Activated T-cell treated with anti-CD3 and anti-CD28 coated beads, Interleukin-2, amount 50 U/mL, for 24 hours (primary cell): ENCODE data around the gene LRMDA.

ENCODE experiments used
- DNase-seq: peaks from one replicate; pipeline ENCODE4 v3.0.0-alpha.2; 2020
- H3K27ac Mint-ChIP-seq: 2 replicates; pipeline ENCODE4 v1.8.0; 2020; ENCODE audit warnings: mild to moderate bottlenecking, mixed read lengths
- H3K27me3 Mint-ChIP-seq: 2 replicates; pipeline ENCODE4 v1.8.0; 2020; ENCODE audit warnings: mixed read lengths
- H3K36me3 Mint-ChIP-seq: 2 replicates; pipeline ENCODE4 v1.8.0; 2020; ENCODE audit warnings: low read depth, mixed read lengths
- H3K4me1 Mint-ChIP-seq: 2 replicates; pipeline ENCODE4 v1.8.0; 2020; ENCODE audit warnings: low read depth, mixed read lengths
- H3K4me3 Mint-ChIP-seq: 2 replicates; pipeline ENCODE4 v1.8.0; 2020; ENCODE audit warnings: mild to moderate bottlenecking, moderate library complexity, mixed read lengths
- H3K9me3 Mint-ChIP-seq: 2 replicates; pipeline ENCODE4 v1.8.0; 2020; ENCODE audit warnings: mixed read lengths

LRMDA gene

DNA sequence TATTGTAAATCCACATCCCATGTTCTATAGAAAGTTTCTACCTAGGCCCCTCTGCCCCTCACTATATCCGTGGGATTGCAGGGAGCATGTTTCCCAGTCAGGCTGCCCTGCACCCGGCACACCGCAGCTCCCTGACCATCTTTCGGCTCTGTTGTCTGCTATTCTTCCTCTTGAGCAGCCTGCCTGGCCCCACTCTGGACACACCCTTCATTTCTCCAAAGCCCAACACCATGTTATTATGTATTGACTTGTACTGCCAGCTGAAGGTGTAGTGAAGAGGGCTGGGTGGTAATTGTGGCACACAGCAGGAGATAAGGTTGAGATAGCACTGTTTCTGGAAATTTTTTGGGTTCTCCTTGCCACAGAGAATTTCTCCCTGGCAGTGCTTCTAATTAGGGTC lies 9.8 kb downstream of the LRMDA start:
- Mint-ChIP-seq H3K36me3 (no peaks in the 10 kb centered on the region), H3K27ac (no peak overlapping the region), H3K9me3 (peaks cover 15% of the 10 kb centered on the region), H3K4me1 (no peaks in the 10 kb centered on the region), H3K4me3 (no peak overlapping the region), H3K27me3 (peaks cover 30% of the 10 kb centered on the region)
- no peak for DNase-seq

DNA sequence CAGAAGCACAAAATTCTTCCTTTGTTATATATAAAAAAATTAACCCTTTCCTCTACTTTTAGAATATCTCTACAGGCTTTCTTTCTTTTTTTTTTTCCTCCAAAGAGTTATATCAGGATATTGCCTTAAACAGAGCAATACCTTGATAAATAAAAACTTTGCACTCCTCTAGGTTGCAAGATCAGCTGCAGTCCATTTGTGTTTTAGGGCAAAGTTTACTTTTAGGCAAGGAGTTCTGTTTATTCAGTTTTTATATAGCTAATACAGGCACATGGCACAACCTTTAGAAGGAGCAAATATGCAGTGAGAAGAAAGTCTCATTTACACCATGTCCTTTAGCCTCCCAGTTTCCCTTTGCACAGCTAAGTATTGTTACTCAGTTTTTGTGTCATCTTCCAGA lies 10.3 kb downstream of the LRMDA start:
- no peaks in the 10 kb centered on the region for H3K36me3 Mint-ChIP-seq
- H3K9me3 Mint-ChIP-seq = peaks cover 20% of the 10 kb centered on the region
- H3K27me3 Mint-ChIP-seq = peaks cover 29% of the 10 kb centered on the region
- no peaks in the 10 kb centered on the region for H3K4me1 Mint-ChIP-seq
- H3K4me3 Mint-ChIP-seq = no peak overlapping the region
- H3K27ac Mint-ChIP-seq = no peak overlapping the region
- no peak for DNase-seq

DNA sequence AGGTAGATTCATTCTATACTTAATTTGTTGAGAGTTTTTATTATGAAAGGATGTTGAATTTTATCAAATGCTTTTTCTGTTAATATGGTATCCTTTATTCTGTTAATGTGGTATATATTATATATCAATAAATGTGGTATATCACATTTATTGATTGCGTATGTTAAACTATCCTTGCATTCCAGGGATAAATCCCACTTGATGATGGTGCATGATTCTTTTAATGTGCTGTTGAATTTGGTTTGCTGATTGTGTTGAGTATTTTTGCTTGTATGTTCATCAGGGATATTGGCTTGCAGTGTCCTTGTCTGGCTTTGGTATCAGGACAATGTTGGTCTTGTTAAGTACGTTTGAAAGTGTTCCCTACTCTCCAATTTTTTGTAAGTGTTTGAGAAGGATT lies 11.9 kb downstream of the LRMDA start:
- Mint-ChIP-seq H3K9me3 (peaks cover 22% of the 10 kb centered on the region), H3K36me3 (no peaks in the 10 kb centered on the region), H3K27me3 (peaks cover 31% of the 10 kb centered on the region), H3K4me1 (no peaks in the 10 kb centered on the region), H3K4me3 (no peak overlapping the region), H3K27ac (no peak overlapping the region)
- DNase-seq = no peak

DNA sequence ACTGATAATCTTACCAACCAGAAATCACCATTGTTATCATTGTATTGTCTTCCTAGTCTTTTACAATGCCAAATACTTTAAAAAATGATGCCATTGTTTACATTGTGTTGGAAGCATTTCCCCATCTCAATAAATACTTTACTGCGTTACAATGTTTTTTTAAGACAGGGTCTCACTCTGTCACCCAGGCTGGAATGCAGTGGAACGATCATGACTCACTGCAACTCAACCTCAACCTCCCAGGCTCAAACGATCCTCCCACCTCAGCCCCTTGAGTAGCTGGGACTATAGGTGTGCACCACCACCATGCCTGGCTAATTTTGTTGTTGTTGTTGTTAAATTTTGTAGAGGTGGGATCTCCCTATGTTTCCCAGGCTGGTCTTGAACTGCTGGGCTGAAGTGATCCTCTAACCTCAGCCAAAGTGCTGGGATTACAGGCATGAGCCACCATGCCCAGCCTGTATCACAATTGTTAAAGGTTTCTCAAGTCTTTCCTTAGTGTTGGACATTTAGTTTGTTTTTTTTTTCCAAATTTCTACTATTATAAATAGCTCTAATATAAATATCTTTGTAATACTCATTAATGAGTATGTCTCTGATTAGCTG lies 13.5 kb downstream of the LRMDA start:
- H3K4me3 Mint-ChIP-seq = no peak overlapping the region
- peaks cover 22% of the 10 kb centered on the region for H3K9me3 Mint-ChIP-seq
- H3K27ac Mint-ChIP-seq = no peak overlapping the region
- peaks cover 28% of the 10 kb centered on the region for H3K27me3 Mint-ChIP-seq
- no peaks in the 10 kb centered on the region for H3K36me3 Mint-ChIP-seq
- DNase-seq = no peak
- H3K4me1 Mint-ChIP-seq = no peaks in the 10 kb centered on the region

DNA sequence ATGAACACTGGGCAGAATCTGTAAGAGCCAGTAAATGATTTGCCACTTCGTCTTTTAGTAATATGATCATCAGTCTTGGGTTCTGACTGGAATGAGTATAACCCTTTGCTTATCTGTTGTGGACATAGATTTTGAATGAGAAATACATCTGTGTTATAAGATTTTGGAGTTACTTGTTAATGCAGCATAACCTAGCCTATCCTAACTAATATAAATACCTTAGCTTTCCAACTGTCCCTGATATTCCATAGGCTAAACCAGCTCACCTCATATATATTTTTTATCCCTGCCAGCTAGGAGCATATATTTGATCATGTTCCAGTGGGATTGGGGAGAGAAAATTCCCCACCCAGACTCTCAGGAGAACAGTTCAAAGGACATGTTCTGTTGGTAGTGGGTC lies 15.1 kb downstream of the LRMDA start:
- H3K9me3 Mint-ChIP-seq = peaks cover 22% of the 10 kb centered on the region

DNA sequence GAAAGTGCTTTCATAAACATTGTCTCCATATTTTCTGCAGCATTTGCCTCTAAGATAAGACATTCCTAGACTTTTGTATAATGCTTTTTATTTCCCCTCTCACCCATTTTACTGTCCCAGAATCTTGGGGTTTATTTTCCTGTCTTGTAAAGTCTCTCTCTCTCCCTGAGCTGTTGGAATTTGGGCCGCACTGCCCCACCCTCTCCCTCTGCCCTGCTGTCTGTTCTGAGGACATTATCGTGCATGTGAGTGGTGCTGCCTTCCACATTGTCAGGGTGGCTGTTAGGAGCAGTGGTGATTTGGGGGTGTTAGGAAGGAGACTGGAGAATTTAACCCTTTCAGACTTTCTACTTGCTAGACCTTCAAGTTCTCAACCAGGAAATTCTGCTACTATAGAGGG lies 16.7 kb downstream of the LRMDA start:
- Mint-ChIP-seq H3K4me1 (no peaks in the 10 kb centered on the region), H3K27ac (no peak overlapping the region), H3K27me3 (peaks cover 39% of the 10 kb centered on the region), H3K9me3 (peaks cover 15% of the 10 kb centered on the region), H3K36me3 (no peaks in the 10 kb centered on the region), H3K4me3 (no peak overlapping the region)
- no peak for DNase-seq

More for the DNA sequence above, 15.1 kb downstream of the LRMDA start:
- H3K27me3 Mint-ChIP-seq = peaks cover 37% of the 10 kb centered on the region
- H3K4me1 Mint-ChIP-seq = no peaks in the 10 kb centered on the region
- H3K27ac Mint-ChIP-seq = no peak overlapping the region
- no peak for DNase-seq
- no peaks in the 10 kb centered on the region for H3K36me3 Mint-ChIP-seq
- H3K4me3 Mint-ChIP-seq = no peak overlapping the region

DNA sequence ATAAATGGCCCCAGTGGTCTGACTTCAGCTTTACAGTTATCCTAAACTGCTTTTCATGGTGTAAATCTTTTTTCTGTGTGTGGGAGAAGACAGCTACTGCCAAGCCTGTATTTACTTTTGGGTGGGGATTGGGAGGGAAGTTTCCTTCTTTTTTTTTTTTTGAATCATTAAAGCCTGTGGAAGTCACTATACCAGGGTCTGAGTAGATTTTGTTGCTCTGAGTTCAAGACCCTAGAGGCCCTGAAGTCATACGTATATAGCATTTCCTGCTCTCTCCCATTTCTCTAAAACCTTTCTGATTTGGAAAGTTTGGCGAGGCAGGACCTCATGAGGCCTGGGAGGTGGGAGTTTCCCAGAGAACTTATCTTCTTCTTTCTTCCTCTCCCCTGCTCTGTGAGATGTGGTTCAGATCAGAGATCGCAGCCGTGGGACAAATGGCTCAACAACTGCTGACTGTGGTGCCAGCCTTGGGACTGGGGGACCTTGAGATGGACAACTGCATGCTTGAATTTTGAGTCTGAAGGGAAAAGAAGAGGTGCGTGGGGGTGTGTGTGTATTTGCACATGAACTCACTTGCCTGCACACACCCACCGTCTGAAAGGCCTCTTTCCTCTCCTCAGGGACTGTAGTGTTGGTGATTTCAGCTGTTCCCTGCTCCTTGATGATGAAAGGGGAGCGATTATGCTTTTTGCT lies 18.1 kb downstream of the LRMDA start:
- DNase-seq = no peak
- no peak overlapping the region for H3K27ac Mint-ChIP-seq
- H3K27me3 Mint-ChIP-seq = peaks cover 46% of the 10 kb centered on the region
- peaks cover 7% of the 10 kb centered on the region for H3K9me3 Mint-ChIP-seq
- no peaks in the 10 kb centered on the region for H3K4me1 Mint-ChIP-seq
- no peaks in the 10 kb centered on the region for H3K36me3 Mint-ChIP-seq
- H3K4me3 Mint-ChIP-seq = no peak overlapping the region

DNA sequence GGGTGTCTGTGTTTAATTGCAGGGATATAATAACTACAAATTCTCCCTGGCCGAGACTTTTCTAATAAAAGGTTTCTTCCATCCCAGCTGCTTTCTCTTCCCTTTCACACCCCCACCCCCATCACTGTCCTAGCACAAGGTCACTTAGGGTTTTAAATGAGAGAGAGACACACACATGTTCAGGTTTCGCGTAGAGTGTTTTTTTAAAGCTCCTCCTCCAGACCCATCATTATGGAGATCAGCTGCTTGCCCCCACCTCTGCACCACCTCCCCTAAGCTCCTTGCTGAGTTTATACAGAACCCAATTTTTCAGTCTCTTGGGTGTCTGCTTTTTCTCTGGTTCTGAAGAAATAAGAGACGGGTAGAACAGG lies 18.6 kb downstream of the LRMDA start:
- Mint-ChIP-seq H3K27me3 (peaks cover 46% of the 10 kb centered on the region), H3K4me3 (no peak overlapping the region), H3K36me3 (no peaks in the 10 kb centered on the region), H3K27ac (no peak overlapping the region), H3K4me1 (no peaks in the 10 kb centered on the region), H3K9me3 (peaks cover 7% of the 10 kb centered on the region)
- DNase-seq = no peak

DNA sequence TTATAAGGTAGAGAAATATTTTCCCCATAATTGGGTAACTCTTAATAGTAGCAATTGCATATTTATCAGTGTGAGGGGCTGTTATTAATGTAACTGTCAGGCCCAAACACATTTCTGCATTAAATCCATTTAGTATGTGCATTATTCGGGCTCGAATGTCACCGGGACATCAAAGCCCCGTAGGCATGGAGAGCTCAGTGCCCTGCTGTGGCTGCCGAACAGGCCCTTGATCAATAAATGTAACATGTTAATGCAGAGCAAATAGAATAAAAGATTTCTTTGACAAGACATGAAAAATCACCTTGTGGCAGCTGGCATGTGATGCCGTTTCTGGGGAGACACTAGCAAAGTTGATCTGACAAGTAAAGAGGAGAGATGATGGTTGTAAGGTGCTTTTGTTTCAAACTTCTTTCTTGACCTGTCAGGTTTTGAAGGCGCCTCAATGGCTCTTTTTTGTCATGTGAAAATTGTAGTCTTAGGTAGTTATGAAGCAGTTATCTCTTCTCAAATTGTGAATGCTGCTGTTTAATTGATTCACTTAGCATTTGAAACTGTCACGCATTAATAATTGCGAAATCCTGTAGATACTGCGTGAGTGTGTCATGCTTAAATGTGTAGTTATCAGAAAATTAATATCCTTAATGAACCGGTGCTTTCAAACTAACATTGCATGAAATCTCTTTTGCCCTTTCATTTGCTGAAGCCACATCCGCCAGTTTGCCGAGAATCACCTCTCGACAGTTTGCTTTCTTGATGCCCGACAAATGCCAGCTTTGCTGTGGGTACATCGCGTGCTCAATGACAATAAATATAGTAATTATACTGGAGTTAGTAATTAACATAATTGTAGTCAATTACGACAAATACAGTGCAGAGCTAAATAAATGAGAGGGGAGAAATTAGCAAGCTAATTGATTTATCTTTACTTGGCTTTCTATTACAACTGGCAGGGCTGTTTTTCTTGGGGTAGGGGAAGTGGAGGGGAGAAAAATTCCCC lies 19.5 kb downstream of the LRMDA start:
- Mint-ChIP-seq H3K4me3 (no peak overlapping the region), H3K9me3 (peaks cover 7% of the 10 kb centered on the region), H3K36me3 (no peaks in the 10 kb centered on the region), H3K4me1 (no peaks in the 10 kb centered on the region), H3K27me3 (peaks cover 46% of the 10 kb centered on the region), H3K27ac (no peak overlapping the region)
- no peak for DNase-seq

DNA sequence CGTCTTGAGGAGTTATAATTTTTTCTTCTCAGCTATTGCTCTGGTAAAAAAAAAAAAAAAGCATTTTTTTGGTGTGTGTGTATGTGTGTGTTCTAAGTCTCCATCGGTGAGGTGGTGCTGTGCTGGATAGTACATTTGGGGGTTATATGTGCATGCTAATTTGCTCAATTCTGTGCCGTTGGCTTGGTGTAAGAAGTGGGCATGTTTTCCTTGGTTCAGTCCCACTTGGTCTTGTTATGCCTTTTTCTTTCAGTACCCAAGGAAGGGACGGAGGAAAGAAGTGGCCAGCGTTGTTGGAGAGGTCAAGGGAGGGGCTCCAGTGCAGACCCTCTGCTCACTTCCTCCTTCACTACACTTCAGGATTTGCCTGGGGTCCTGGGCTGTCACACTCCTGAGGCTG lies 20.4 kb downstream of the LRMDA start:
- peaks cover 41% of the 10 kb centered on the region for H3K27me3 Mint-ChIP-seq
- H3K4me3 Mint-ChIP-seq = no peak overlapping the region
- H3K27ac Mint-ChIP-seq = no peak overlapping the region
- H3K4me1 Mint-ChIP-seq = no peaks in the 10 kb centered on the region
- H3K36me3 Mint-ChIP-seq = no peaks in the 10 kb centered on the region
- no peak for DNase-seq
- H3K9me3 Mint-ChIP-seq = peaks cover under 1% of the 10 kb centered on the region

DNA sequence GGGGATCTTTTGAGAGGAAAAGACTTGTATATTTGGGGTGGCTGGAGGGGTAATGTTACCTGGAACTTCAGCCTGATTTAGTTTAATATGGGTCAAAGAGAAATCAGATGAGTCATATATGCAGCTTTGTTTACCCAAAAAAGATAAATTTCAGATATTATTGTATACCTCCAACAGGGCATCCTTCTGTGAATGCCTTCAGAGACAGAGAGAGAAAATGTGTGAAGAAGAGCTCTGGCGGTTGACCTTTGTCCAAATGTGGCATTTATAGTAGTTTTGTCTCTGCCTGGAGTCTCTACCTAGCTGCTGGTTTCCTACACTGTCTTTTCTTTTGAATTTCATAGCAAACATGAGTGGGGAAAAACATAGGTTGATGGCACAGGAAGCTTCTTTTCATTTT lies 21.6 kb downstream of the LRMDA start:
- no peaks in the 10 kb centered on the region for H3K36me3 Mint-ChIP-seq
- no peaks in the 10 kb centered on the region for H3K4me1 Mint-ChIP-seq
- peaks cover 35% of the 10 kb centered on the region for H3K27me3 Mint-ChIP-seq
- no peak overlapping the region for H3K4me3 Mint-ChIP-seq
- H3K27ac Mint-ChIP-seq = no peak overlapping the region
- H3K9me3 Mint-ChIP-seq = no peaks in the 10 kb centered on the region
- no peak for DNase-seq

DNA sequence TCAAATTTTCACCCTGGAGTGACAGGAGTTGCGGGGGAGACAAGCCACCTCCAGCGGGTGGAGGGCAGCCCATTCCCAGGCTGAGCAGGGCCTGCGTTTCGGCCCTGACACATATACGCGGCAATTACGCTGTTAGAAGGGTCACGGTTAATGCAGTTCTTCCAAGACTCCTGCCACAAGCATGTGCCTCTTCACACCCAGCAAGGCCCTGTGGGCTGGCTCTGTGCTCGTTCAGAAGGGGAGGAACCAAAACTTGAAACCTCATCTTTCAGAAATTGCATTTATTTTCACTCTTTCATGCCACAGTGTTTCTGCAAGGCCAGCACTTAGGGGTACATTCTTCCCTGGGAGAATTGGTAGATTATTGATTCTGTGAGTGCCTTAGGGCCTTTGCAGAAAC lies 24.7 kb downstream of the LRMDA start:
- H3K9me3 Mint-ChIP-seq = no peaks in the 10 kb centered on the region
- no peaks in the 10 kb centered on the region for H3K36me3 Mint-ChIP-seq
- H3K4me3 Mint-ChIP-seq = no peak overlapping the region
- H3K4me1 Mint-ChIP-seq = no peaks in the 10 kb centered on the region
- no peak overlapping the region for H3K27ac Mint-ChIP-seq
- no peak for DNase-seq
- peaks cover 15% of the 10 kb centered on the region for H3K27me3 Mint-ChIP-seq

DNA sequence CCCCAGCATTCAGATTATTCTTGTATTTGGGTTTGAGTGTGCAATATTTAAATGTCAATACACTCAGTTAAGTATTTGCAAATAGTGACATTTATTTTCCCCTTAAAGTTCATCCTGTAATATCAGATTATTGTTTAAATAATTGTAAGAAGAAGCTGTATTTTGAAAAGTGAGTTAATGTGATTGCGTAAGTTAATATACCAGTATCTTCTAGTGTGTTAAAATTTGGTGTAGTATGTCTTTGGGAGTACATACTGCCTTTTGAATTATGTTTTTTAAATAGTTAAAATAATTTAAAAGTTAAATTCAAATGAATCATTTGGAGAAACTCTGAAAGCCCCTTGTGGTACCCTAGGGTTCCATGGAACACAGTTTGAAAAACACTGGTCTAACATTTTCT lies 28.6 kb downstream of the LRMDA start:
- no peak overlapping the region for H3K27ac Mint-ChIP-seq
- H3K36me3 Mint-ChIP-seq = no peaks in the 10 kb centered on the region
- H3K27me3 Mint-ChIP-seq = no peaks in the 10 kb centered on the region
- no peak overlapping the region for H3K4me3 Mint-ChIP-seq
- no peaks in the 10 kb centered on the region for H3K9me3 Mint-ChIP-seq
- H3K4me1 Mint-ChIP-seq = no peaks in the 10 kb centered on the region
- no peak for DNase-seq

DNA sequence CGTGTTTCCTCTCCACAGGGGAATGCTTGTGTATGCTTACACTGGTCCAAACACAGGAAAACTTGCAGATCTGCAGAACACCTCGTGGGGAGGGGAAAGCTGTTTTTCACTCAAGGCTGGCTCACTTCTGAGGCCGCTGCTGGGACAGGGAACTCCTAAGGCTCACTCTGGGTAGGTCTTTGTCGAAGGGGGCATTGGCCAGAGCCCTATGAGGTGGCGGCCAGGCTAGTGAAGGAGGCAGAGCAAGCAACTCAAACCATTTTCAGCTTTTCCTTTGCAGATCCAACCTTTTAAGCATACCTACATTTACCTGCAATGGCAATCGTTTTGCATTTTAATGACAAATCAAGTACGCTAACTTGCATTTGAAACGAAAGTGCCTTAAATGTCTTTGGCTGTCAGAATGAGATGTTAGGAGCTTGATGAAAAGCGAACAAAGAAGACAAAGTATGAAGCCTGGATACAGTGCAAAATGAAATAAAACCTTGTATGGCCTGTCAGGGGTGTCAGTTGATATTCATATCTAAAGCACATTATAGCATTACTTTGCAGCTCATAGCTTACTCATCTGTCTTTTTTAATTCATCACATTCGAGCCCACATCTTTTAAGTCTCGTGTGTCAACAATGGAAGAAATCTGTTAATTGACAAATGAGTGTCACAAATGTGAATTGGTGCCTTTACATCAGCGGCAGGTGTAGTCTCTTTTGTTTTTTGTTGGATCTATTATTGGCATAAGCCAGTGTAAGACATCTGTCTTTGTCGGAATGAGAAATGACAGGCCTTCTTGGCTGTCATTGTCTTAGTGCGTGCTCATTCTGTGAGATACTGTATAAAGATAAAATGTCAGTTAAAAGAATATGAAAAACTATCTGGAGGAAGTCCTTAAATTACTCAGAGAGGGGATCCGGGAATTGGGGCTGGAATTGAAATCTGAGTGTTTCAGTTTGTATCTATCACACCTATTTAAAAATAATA lies 30.5 kb downstream of the LRMDA start:
- no peak overlapping the region for H3K27ac Mint-ChIP-seq
- no peak overlapping the region for H3K4me3 Mint-ChIP-seq
- DNase-seq = no peak
- H3K36me3 Mint-ChIP-seq = no peaks in the 10 kb centered on the region
- no peaks in the 10 kb centered on the region for H3K9me3 Mint-ChIP-seq
- H3K27me3 Mint-ChIP-seq = peaks cover 2% of the 10 kb centered on the region
- no peaks in the 10 kb centered on the region for H3K4me1 Mint-ChIP-seq
